ENCODE results near the gene PROKR2.

PROKR2 gene

GRCh38 chr20:5316188-5317158, at the start of gene PROKR2:
TSS of gene PROKR2 (minus strand) at chr20:5316954. CDS start at chr20:5314369, 2,585 bp downstream.
- in situ Hi-C loops (cut with HindIII; ENCODE audit: low sequenced_read_pairs) = no loop called here

- in situ Hi-C loops (cut with HindIII; ENCODE audit: low sequenced_read_pairs) = no loop called here
These were observed 48.3 kb upstream of the PROKR2 start for GRCh38 chr20:5364997-5365597.

- in situ Hi-C loops (cut with HindIII; ENCODE audit: low sequenced_read_pairs) = no loop called here
These were observed 47.5 kb upstream of the PROKR2 start for GRCh38 chr20:5364136-5364821.

- in situ Hi-C loops (cut with HindIII; ENCODE audit: low sequenced_read_pairs) = no loop called here
These were observed 46.0 kb upstream of the PROKR2 start for GRCh38 chr20:5362771-5363170.

GRCh38 chr20:5361176-5361575, 44.4 kb upstream of the PROKR2 start:
- in situ Hi-C loops (cut with HindIII; ENCODE audit: low sequenced_read_pairs) = no loop called here

GRCh38 chr20:5357946-5358345, 41.2 kb upstream of the PROKR2 start:
- in situ Hi-C loops (cut with HindIII; ENCODE audit: low sequenced_read_pairs) = no loop called here

- in situ Hi-C loops (cut with HindIII; ENCODE audit: low sequenced_read_pairs) = no loop called here
These were observed 40.2 kb upstream of the PROKR2 start for GRCh38 chr20:5356941-5357340.

GRCh38 chr20:5354901-5355300, 38.1 kb upstream of the PROKR2 start:
- in situ Hi-C loops (cut with HindIII; ENCODE audit: low sequenced_read_pairs) = no loop called here

- in situ Hi-C loops (cut with HindIII; ENCODE audit: low sequenced_read_pairs) = no loop called here
These were observed 37.1 kb upstream of the PROKR2 start for GRCh38 chr20:5353624-5354496.

- in situ Hi-C loops (cut with HindIII; ENCODE audit: low sequenced_read_pairs) = no loop called here
These were observed 32.7 kb upstream of the PROKR2 start for GRCh38 chr20:5349448-5349847.

- in situ Hi-C loops (cut with HindIII; ENCODE audit: low sequenced_read_pairs) = no loop called here
These were observed 25.3 kb upstream of the PROKR2 start for GRCh38 chr20:5342021-5342420.

- in situ Hi-C loops (cut with HindIII; ENCODE audit: low sequenced_read_pairs) = no loop called here
These were observed 14.6 kb upstream of the PROKR2 start for GRCh38 chr20:5331340-5331739.

GRCh38 chr20:5328268-5328667, 11.5 kb upstream of the PROKR2 start:
- in situ Hi-C loops (cut with HindIII; ENCODE audit: low sequenced_read_pairs) = no loop called here

- in situ Hi-C loops (cut with HindIII; ENCODE audit: low sequenced_read_pairs) = no loop called here
These were observed 10.6 kb upstream of the PROKR2 start for GRCh38 chr20:5327356-5327755.

- in situ Hi-C loops (cut with HindIII; ENCODE audit: low sequenced_read_pairs) = no loop called here
These were observed 957 bp downstream of the PROKR2 start for GRCh38 chr20:5315807-5316187.

- in situ Hi-C loops (cut with HindIII; ENCODE audit: low sequenced_read_pairs) = no loop called here
These were observed 2.8 kb downstream of the PROKR2 start for GRCh38 chr20:5313916-5314315.

- in situ Hi-C loops (cut with HindIII; ENCODE audit: low sequenced_read_pairs) = no loop called here
These were observed 4.2 kb downstream of the PROKR2 start for GRCh38 chr20:5312518-5312917.

- in situ Hi-C loops (cut with HindIII; ENCODE audit: low sequenced_read_pairs) = no loop called here
These were observed 6.8 kb downstream of the PROKR2 start for GRCh38 chr20:5309971-5310370.

- in situ Hi-C loops (cut with HindIII; ENCODE audit: low sequenced_read_pairs) = no loop called here
These were observed 17.9 kb downstream of the PROKR2 start for GRCh38 chr20:5298811-5299210.

- in situ Hi-C loops (cut with HindIII; ENCODE audit: low sequenced_read_pairs) = no loop called here
These were observed 19.3 kb downstream of the PROKR2 start for GRCh38 chr20:5297280-5298004.
